Esophagus squamous epithelium (tissue), 5 donors: ENCODE data around the gene C3orf22. TPM values are rescaled to one million over a fixed set of nuclear protein-coding genes. Genes with fewer than 3 reads are reported as not detected.

Source experiments
- DNase-seq: peaks from one replicate; lab custom pipeline; 2025; lab: John Stamatoyannopoulos, UW
- H3K27ac ChIP-seq, 4 donors: fragments of 200-600 bp; sonication (generic); one replicate each; pipeline ENCODE4 v1.5.1; 2016 to 2019; ENCODE audit warnings: mild to moderate bottlenecking in 1 of 4
- H3K27me3 ChIP-seq, 4 donors: fragments of 200-600 bp; sonication (generic); 1 replicate in 3 of 4; 2 replicates in 1 of 4; pipeline versions ENCODE4 v1.5.1 to v1.6.0; 2017 to 2021; ENCODE audit warnings: antibody characterized with exemption in 1 of 4
- H3K36me3 ChIP-seq, 3 donors: fragments of 200-600 bp; sonication (generic); one replicate each; pipeline ENCODE4 v1.5.1; 2016 to 2019
- H3K4me1 ChIP-seq, 3 donors: fragments of 200-600 bp; sonication (generic); one replicate each; pipeline ENCODE4 v1.5.1; 2017 to 2019
- H3K4me3 ChIP-seq, 4 donors: fragments of 200-600 bp; sonication (generic); 1 replicate in 3 of 4; 2 replicates in 1 of 4; pipeline ENCODE4 v1.5.1; 2016 to 2019; ENCODE audit warnings: mild to moderate bottlenecking in 2 of 4, moderate library complexity in 1 of 4
- H3K9me3 ChIP-seq, 3 donors: fragments of 200-600 bp; sonication (generic); one replicate each; pipeline ENCODE4 v1.5.1; 2016 to 2019
- CTCF ChIP-seq, 6 experiments: fragments of 450-650 bp in 4 of 6; fragments of 200-600 bp in 2 of 6; sonication (generic) in 2 of 6; IDR thresholded peaks; one replicate each; pipeline ENCODE4 v1.5.1; 2016 to 2019; ENCODE audit warnings: antibody characterized with exemption in 6 of 6, mild to moderate bottlenecking in 4 of 6, moderate library complexity in 4 of 6
- POLR2A ChIP-seq, 4 donors: fragments of 450-650 bp; IDR thresholded peaks; one replicate each; pipeline ENCODE4 v1.6.1; 2017; ENCODE audit warnings: antibody characterized with exemption in 4 of 4, mild to moderate bottlenecking in 4 of 4, moderate library complexity in 3 of 4
- WGBS, 2 donors: methylation state at CpG; one replicate each; pipeline ENCODE4 v1.1.5; 2018; 5-methylcytosine and 5-hydroxymethylcytosine counted together
- intact Hi-C: fragments of 100-400 bp; cut with DNase I; formaldehyde crosslinking; loops from one replicate; pipeline ENCODE4 v1.15.0; 2022
- total RNA-seq, 4 donors: library from RNA; depleted of rRNA; stranded (reverse); fragments of >200 nt; gene quantifications; one replicate each; pipeline ENCODE4 v1.1.0, GENCODE V29; 2016
- donor health status: DM: yes; HTN: yes; CAD: no.

C3orf22 gene
- total RNA-seq, 4 donors from 2014 or later = not detected

DNA sequence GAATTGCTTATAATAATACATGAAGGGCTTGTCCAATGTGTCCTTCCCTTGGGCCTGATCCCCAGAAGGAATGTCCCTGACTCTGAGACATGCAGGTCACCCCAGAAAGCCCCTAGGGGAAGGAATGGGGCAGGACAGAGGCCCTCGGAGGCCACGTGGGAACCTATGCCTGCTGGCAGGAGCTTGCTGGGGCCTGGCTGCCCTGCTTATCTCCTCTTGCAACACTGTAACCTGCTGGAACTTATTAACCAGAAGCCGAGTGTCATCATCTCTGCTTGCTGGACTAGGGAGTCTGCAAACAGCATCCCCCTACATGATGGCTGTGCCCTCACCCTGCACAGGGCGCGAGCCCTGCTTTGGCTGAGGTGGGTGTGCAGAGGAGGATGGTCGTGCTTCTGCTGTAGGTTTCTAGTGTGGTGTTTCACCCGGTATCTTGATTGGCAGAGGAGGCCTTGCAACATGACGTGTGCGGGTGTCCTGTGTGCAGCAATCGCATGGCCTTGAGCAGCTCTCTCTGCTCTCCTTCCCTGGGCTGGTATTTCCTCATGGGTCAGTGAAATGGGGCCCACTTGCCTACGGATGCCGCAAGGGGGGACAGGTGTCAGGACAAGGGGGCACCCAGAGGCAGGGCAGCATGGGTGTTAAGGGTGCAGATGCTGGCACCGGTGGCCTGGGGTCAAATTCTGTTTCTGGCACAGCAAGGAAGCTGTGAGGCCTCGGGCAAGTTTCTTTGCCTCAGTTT lies 29.8 kb downstream of the C3orf22 start:
- Histone ChIP-seq H3K4me3 (no peak overlapping the region), H3K4me1 (peaks cover under 1 to 11% (median 6%) of the 10 kb centered on the region in 3 donors), H3K27me3 (peaks cover 0 to 31% (median 0%) of the 10 kb centered on the region in 4 donors), H3K36me3 (no peaks in the 10 kb centered on the region), H3K27ac (peak overlapping the region in 1 of 4 donors; percentile 44), H3K9me3 (no peaks in the 10 kb centered on the region)
- WGBS, 2 donors = 72% methylated on average over 4 to 7 of the region's 14 CpGs
- intact Hi-C loops = no loop called here
- TF ChIP-seq POLR2A (IDR thresholded peaks at IDR 0.05) (no peak), CTCF (IDR thresholded peaks at IDR 0.05) (no peak)
- no peak for DNase-seq

DNA sequence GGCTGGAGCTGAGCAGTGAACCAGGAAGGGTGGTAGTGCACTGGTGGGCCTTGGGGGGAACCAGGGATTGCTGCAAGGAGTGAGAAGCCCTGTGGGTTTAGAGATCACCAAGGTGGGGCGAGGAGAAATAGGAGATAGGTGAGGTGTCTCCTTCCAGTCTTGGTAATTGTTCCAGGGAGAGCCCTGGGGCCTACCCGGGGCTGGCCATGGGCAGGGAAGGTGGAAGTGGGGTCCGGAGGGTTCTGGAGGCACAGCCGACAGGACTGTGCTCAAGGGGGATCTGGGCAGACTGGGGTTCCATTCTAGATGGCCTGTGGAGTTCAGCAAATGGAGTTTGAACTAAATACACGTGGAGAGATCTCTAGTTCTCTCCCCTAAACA lies 30.3 kb downstream of the C3orf22 start:
- TF ChIP-seq POLR2A (IDR thresholded peaks at IDR 0.05) = no peak
- no peak for TF ChIP-seq CTCF (IDR thresholded peaks at IDR 0.05)
- WGBS, 2 donors = 63 to 67% methylated on average over 5 of the region's 5 CpGs
- peaks cover 3 to 17% (median 11%) of the 10 kb centered on the region in 3 donors for H3K4me1 ChIP-seq
- DNase-seq = no peak
- H3K36me3 ChIP-seq = no peaks in the 10 kb centered on the region
- H3K27me3 ChIP-seq = peaks cover 0 to 34% (median 3%) of the 10 kb centered on the region in 4 donors
- intact Hi-C loops = no loop called here
- H3K27ac ChIP-seq = no peak overlapping the region
- H3K9me3 ChIP-seq = no peaks in the 10 kb centered on the region
- no peak overlapping the region for H3K4me3 ChIP-seq

- no peak for DNase-seq
- H3K4me3 ChIP-seq = no peak overlapping the region
- no peaks in the 10 kb centered on the region for H3K36me3 ChIP-seq
- intact Hi-C loops = no loop called here
- H3K4me1 ChIP-seq = peaks cover 3 to 17% (median 11%) of the 10 kb centered on the region in 3 donors
- no peaks in the 10 kb centered on the region for H3K9me3 ChIP-seq
- TF ChIP-seq CTCF (IDR thresholded peaks at IDR 0.05) (no peak), POLR2A (IDR thresholded peaks at IDR 0.05) (no peak)
- 64 to 85% methylated on average over 2 to 3 of the region's 6 CpGs for WGBS, 2 donors
- no peak overlapping the region for H3K27ac ChIP-seq
- peaks cover 0 to 38% (median 5%) of the 10 kb centered on the region in 4 donors for H3K27me3 ChIP-seq
These were observed 31.1 kb downstream of the C3orf22 start for GRCh38 chr3:126527455-126528211.

GRCh38 chr3:126527006-126527405 lies 31.7 kb downstream of the C3orf22 start:
- intact Hi-C loops = no loop called here

More at GRCh38 chr3:126527006-126527405, 31.7 kb downstream of the C3orf22 start:
- WGBS, 2 donors = 79% methylated on average over 4 of the region's 7 CpGs; no CpG with 5 or more reads in 1 of the 2 donors
- Histone ChIP-seq H3K9me3 (no peaks in the 10 kb centered on the region), H3K27ac (no peak overlapping the region), H3K27me3 (peaks cover 0 to 43% (median 5%) of the 10 kb centered on the region in 4 donors), H3K4me1 (peaks cover 3 to 17% (median 11%) of the 10 kb centered on the region in 3 donors), H3K4me3 (no peak overlapping the region), H3K36me3 (no peaks in the 10 kb centered on the region)
- TF ChIP-seq CTCF (IDR thresholded peaks at IDR 0.05) = no peak
- TF ChIP-seq POLR2A (IDR thresholded peaks at IDR 0.05) = no peak
- DNase-seq = no peak
